Activated T-cell treated with anti-CD3 and anti-CD28 coated beads for 24 hours (primary cell): ENCODE data around the gene NID1.

Experiments used
- DNase-seq: peaks from one replicate; pipeline ENCODE4 v3.0.0-alpha.2; 2020; ENCODE audit warnings: low read depth

NID1 gene

DNA sequence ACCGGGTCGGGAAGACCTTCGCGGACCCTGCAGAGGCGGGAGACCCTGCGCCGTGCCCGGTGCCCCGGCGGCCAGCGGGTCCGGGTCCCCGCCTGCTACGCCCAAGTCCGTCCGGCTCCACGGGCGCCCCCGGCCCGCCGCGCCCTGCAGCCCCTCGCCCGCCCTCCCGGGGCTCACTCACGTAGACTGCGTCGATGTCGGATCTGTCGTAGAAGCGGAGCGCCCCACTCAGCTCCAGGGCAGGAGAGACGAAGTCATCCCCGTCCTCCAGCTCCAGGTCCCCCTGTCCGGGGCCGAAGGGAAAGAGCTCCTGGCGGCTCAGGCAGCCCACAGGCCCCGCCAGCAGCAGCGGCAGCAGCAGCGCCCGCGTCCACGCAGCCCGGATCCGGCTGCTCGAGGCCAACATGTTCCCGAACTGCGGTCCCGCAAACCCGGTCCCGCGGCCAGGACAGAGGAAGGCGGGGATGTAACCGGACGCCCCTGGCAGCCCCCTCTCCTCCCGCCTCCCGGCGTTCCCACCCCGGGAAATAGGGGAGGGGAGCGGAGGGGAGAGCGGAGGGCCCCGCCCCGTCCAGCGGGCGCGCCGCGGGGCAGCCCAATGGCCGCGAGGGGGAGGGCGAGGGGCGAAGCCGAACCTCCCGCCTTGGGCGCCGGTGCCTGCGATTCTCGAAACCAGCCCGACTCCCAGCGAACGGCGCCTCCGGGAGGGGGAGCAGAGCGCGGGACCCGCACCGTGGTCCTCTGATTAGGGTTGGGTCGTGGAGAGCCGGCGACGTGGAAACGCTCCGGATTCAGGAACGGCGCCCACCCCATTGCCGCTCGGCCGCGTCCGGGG is at the start of gene NID1:
Gene NID1, minus strand, starts transcription at position 417 of the 835 bp plus-strand sequence. Its CDS starts 11 bp downstream, at position 406.
- DNase-seq: no peak

- DNase-seq: no peak
Observed at GRCh38 chr1:236114076-236114747, 49.3 kb upstream of the NID1 start.

DNA sequence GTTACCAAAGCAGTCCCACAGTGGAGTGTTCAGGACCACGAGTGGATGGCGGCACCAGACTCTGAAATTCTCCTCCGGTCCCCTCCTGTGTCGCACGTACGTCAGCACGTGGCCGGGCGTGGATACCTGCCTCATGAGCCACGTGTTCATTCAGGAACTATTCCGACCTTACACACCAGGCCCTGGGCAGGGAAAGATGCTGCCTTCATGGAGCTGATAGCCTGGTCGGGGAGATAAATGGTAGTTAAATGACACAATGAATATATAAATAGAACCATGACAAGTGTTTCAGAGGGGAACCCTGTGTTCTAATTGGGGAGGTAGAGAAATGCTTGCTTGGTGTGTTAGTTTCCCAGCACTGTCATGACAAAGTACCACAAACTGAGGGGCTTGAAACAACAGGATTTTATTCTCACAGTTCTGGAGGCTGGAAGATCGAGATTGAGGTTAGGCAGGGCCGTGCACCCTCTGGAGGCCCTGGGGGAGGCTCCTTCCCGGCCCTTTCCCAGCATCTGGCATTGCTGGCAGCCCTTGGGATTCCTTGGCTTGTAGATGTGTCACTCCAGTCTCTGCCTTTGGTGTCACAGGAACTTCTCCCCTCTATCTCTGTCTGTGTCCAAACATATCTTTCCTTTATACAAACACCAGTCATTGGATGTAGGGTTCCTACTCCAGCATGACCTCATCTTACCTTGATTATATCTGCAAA is 48.6 kb upstream of the NID1 start:
- DNase-seq: no peak

- DNase-seq: no peak
Observed at GRCh38 chr1:236112332-236112627, 47.4 kb upstream of the NID1 start.

- DNase-seq: no peak
Observed at GRCh38 chr1:236111527-236112331, 46.8 kb upstream of the NID1 start.

- DNase-seq: no peak
Observed at GRCh38 chr1:236110137-236110536, 45.2 kb upstream of the NID1 start.

GRCh38 chr1:236108027-236108648 is 43.2 kb upstream of the NID1 start:
- no peak for DNase-seq

DNA sequence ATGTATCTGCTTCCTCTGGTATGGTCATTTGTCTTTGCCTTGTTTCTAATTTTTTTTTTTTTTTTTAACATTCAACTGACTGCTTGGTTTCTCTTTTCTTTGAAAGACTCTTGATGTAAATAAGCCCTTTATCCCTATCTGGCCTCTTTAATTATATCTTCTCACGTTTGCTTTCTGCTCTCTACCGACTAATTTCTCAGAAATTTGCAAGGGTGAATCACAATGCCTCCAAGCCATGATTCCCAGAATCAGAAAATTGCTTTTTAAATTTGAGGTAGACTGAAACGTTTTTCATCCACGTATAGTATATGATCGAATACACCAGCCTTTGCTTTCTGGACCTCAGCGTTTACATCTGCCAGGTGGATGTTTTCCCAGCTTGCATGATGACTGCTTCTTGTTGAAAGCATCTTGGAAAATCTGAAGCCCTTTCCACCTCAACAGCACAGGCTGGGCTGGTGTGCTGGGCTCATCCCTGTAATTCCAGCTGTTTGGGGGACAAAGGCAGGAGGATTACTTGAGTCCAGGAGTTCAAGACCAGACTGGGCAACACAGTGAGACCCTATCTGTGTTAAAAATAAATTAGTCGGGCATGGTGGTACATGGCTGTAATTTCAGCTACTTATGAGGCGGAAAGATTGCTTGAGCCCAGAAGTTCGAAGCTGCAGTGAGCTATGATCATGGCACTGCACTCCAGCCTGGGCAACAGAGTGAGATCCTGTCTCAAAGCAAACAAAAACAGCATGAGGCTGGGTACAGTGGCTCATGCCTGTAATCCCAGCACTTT is 42.4 kb upstream of the NID1 start:
- DNase-seq: no peak

- DNase-seq: peak; percentile 50
Observed at GRCh38 chr1:236103646-236104218, 38.8 kb upstream of the NID1 start.

DNA sequence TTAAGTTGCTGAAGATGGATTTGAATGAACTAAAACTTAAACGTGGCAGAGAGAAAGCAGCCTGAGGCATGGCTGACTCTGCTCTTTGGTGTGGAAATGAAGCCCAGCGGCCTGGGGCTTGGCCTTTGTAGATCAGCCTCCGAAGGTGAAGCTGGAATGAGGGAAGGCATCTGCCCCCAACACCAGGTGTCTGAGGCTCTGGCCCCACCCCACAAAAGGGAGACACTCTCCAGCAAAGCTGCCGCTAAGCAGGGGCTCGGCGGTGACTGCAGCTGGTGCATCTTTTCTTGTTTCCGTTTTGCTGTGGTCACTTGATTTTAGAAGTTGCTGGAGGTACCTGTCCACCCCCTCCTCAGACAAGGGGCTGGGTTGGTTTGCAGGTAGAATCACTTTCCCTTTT is 38.2 kb upstream of the NID1 start:
- no peak for DNase-seq

- no peak for DNase-seq
Observed at GRCh38 chr1:236102611-236103010, 37.7 kb upstream of the NID1 start.

- DNase-seq: no peak
Observed at GRCh38 chr1:236101233-236102200, 36.6 kb upstream of the NID1 start.

DNA sequence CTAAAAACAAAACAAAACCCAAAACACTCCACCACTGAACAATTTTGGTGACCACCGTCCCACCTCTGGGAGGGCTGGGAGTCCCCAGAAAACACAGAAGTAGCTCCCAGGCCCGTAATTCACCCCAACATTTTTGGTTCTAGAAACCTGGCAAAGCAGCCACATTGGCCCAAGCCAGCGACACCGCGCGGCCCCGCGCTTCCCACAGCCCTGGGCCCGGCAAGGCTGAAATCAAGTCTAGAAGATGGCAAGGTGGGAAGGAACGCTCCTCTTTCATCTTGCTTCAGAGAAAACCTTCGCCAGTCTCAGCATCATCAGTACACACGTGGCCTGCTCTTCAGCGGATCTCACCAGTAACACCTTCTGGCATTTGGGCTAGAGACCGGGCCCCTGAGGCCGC is 35.9 kb upstream of the NID1 start:
- DNase-seq: no peak

GRCh38 chr1:236099355-236099974 is 34.6 kb upstream of the NID1 start:
- no peak for DNase-seq

- no peak for DNase-seq
Observed at GRCh38 chr1:236098267-236098666, 33.4 kb upstream of the NID1 start.

DNA sequence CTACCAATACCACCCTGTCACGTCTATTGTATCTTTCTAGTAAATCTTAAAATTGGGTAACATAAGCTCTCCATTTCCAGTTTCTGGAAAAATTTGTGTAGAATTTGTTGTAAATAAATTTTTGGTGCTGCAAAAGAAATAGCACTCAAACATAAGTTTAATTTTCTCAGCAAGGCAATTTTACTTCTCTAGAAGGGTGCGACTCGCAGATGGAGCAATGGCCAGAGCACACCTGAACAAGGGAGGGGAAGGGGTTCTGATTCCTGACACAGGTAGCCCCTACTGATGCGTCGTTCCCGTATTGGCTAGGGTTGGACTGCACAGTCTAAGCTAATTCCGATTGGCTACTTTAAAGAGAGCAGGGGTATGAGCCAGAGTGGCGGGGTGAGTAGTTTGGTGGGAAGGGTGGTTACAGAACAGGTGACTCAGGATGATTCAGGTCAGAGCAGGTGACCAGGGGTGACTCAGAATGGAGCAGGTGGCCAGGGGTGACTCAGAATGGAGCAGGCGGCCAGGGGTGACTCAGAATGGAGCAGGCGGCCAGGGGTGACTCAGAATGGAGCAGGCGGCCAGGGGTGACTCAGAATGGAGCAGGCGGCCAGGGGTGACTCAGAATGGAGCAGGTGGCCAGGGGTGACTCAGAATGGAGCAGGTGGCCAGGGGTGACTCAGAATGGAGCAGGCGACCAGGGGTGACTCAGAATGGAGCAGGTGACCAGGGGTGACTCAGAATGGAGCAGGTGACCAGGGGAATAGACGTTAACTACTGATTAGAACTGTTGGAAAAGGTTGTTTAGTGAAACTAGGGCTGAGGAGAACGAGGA is 32.0 kb upstream of the NID1 start:
- peak; percentile 79 for DNase-seq

DNA sequence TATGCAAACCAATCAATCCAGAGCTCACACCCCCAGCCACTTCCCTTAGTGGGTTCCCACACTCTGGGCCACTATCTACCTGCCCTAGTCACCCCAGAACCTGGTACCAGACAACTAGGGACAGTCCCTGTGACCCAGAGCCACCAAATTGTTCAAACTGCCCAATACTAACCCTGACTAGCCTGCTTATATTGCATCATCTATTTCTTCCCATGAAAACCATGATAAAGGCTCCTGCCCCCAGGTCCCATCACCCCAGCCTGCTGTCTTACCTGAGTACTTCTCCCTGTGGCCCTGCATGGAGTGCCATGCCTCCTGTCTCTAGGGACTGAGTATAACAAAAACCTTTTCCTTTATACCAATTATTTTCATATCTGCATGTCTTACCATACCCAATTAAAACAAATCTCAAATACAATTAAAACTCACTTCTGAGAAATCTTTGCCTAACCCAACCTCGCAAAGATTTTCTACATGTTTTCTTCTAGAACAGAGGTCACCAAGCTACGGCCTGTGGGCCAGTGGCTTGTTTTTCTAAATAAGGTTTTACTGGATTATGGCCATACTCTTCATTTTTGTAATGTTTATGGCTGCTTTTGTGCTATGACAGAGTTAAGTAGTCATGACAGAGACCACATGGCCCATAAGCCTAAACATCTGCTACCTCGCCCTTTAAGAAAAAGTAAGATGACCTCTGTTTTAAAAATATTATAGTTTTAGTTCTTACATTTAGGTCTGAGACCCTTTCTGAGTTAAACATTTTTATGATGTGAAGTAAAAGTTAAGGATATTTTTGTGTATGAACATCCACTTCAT is 31.0 kb upstream of the NID1 start:
- no peak for DNase-seq
